HEK293T (cell line): ENCODE data around the gene APOA4.

ENCODE experiments used
- ARNT ChIP-seq: fragments of 450-650 bp; IDR thresholded peaks from 2 replicates; pipeline ENCODE4 v1.6.1; 2017; ENCODE audit warnings: mild to moderate bottlenecking
- BHLHE40 ChIP-seq: fragments of 450-650 bp; IDR thresholded peaks from 2 replicates; pipeline ENCODE4 v1.6.1; 2016; ENCODE audit warnings: mild to moderate bottlenecking, moderate library complexity, borderline replicate concordance
- FOXA1 ChIP-seq: fragments of 450-650 bp; IDR thresholded peaks from 2 replicates; pipeline ENCODE4 v1.6.1; 2016; ENCODE audit warnings: mild to moderate bottlenecking
- FOXK2 ChIP-seq: fragments of 450-650 bp; IDR thresholded peaks from 2 replicates; pipeline ENCODE4 v1.6.1; 2016; ENCODE audit warnings: mild to moderate bottlenecking
- L3MBTL2 ChIP-seq: fragments of 450-650 bp; conservative IDR thresholded peaks from 2 replicates; pipeline ENCODE4 v1.6.1; 2016; ENCODE audit warnings: mild to moderate bottlenecking
- PKNOX1 ChIP-seq: fragments of 450-650 bp; IDR thresholded peaks from 2 replicates; pipeline ENCODE4 v1.6.1; 2016
- SP1 ChIP-seq: fragments of 450-650 bp; IDR thresholded peaks from 2 replicates; pipeline ENCODE4 v1.6.1; 2017
- TARDBP ChIP-seq: fragments of 450-650 bp; IDR thresholded peaks from 2 replicates; pipeline ENCODE4 v1.6.1; 2016

- no peak for TF ChIP-seq PKNOX1
- TF ChIP-seq FOXK2 = no peak
- no peak for TF ChIP-seq TARDBP
- no peak for TF ChIP-seq ARNT
- no peak for TF ChIP-seq SP1
- no peak for TF ChIP-seq L3MBTL2
- no peak for TF ChIP-seq FOXA1
- TF ChIP-seq BHLHE40 = no peak
These were observed 28.3 kb downstream of the APOA4 start for GRCh38 chr11:116794851-116795250.
